ENCODE results near the gene CENATAC.
"Not testable (repeated sequence)": the region's sequence is repeated elsewhere in the genome, so short reads cannot be mapped to it uniquely, and the experiment has no call there.

Gene CENATAC, protein sequence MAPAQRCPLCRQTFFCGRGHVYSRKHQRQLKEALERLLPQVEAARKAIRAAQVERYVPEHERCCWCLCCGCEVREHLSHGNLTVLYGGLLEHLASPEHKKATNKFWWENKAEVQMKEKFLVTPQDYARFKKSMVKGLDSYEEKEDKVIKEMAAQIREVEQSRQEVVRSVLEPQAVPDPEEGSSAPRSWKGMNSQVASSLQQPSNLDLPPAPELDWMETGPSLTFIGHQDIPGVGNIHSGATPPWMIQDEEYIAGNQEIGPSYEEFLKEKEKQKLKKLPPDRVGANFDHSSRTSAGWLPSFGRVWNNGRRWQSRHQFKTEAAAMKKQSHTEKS

GRCh38 chr11:118997627-118998387, at the start of gene CENATAC:
TSS of gene CENATAC (plus strand) at chr11:118998138. CDS start at chr11:118998198, 60 bp downstream.
- in situ Hi-C loops (cut with HindIII; ENCODE audit: low pct_ligation_motif_present, low pct_unique_long_range_greater_than_20kb, low sequenced_read_pairs): no loop called here
- peak; percentile 87 for DNase-seq

- DNase-seq: no peak
- in situ Hi-C loops (cut with HindIII; ENCODE audit: low pct_ligation_motif_present, low pct_unique_long_range_greater_than_20kb, low sequenced_read_pairs): no loop called here
Measured at GRCh38 chr11:118953265-118953664, 44.7 kb upstream of the CENATAC start.

DNA sequence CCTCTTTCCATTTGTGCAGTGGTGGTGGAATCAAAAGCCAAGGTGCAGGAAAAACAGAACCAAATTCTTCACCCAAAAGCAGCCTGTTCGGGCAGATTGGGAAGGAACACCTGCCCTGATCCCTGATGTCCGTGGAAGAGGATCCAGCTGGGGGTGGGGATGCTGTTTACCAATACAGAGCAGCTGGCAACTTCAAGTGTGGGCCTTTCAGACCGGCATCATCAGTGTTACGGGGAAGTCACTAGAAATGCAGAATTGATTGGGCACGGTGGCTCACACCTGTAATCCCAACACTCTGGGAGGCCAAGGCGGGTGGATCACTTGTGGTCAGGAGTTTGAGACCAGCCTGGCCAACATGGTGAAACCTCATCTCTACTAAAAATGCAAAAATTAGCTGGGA, 44.0 kb upstream of the CENATAC start:
- in situ Hi-C loops (cut with HindIII; ENCODE audit: low pct_ligation_motif_present, low pct_unique_long_range_greater_than_20kb, low sequenced_read_pairs); DNase-seq: not testable (repeated sequence)

GRCh38 chr11:118956094-118956846, 41.7 kb upstream of the CENATAC start, which contains the start of gene UPK2:
TSS of gene UPK2 (plus strand) at chr11:118956298. CDS start at chr11:118956351, 53 bp downstream.
- in situ Hi-C loops (cut with HindIII; ENCODE audit: low pct_ligation_motif_present, low pct_unique_long_range_greater_than_20kb, low sequenced_read_pairs): no loop called here

DNA sequence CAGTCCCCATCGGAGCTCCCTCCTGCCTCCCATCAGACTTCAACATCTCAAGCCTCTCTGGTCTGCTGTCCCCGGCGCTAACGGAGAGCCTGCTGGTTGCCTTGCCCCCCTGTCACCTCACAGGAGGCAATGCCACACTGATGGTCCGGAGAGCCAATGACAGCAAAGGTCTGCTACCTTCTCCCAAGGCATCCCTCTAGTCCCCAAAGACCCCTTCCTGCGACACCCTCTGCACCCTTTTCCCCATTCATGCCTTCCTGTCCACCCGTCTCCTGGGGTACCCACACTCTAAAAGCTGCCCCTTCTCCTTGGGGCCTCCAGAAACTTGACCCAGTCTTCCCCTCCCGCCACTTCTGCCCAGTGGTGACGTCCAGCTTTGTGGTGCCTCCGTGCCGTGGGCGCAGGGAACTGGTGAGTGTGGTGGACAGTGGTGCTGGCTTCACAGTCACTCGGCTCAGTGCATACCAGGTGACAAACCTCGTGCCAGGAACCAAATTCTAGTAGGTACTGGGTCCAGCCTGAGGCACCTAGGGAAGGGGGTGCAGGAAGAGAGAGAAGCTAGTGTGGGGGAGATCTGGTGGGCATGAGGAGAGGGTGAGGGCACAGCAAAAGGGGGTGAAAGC, 41.0 kb upstream of the CENATAC start:
- DNase-seq: no peak
- in situ Hi-C loops (cut with HindIII; ENCODE audit: low pct_ligation_motif_present, low pct_unique_long_range_greater_than_20kb, low sequenced_read_pairs): no loop called here

More at GRCh38 chr11:118956094-118956846, 41.7 kb upstream of the CENATAC start, which contains the start of gene UPK2:
- DNase-seq: peak; percentile 75

- no peak for DNase-seq
- in situ Hi-C loops (cut with HindIII; ENCODE audit: low pct_ligation_motif_present, low pct_unique_long_range_greater_than_20kb, low sequenced_read_pairs): no loop called here
Measured at GRCh38 chr11:118957549-118957948, 40.4 kb upstream of the CENATAC start.

- no peak for DNase-seq
- in situ Hi-C loops (cut with HindIII; ENCODE audit: low pct_ligation_motif_present, low pct_unique_long_range_greater_than_20kb, low sequenced_read_pairs): no loop called here
Measured at GRCh38 chr11:118957968-118958367, 40.0 kb upstream of the CENATAC start.

DNA sequence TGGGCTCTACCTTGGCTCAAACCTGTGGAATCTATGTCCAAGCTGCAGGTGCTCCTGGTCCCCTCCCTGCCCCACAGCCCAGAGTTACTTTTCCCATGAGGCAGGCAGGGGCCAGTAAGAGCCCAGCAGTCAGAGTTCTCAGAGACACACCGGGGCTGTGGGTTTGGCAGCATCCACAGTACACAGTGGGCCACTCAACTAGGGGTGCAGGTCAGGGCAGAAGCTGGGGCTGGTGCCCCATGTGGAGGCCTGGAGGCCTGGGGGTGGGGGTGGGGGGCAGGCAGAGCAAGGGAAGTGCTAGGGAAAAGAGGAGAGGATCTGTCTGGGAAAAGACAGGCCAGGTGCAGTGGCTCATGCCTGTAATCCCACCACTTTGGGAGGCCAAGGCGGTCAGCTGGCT, 39.4 kb upstream of the CENATAC start:
- DNase-seq: no peak
- in situ Hi-C loops (cut with HindIII; ENCODE audit: low pct_ligation_motif_present, low pct_unique_long_range_greater_than_20kb, low sequenced_read_pairs): no loop called here

- DNase-seq: no peak
- in situ Hi-C loops (cut with HindIII; ENCODE audit: low pct_ligation_motif_present, low pct_unique_long_range_greater_than_20kb, low sequenced_read_pairs): no loop called here
Measured at GRCh38 chr11:118961189-118961588, 36.7 kb upstream of the CENATAC start.

GRCh38 chr11:118961591-118961990, 36.3 kb upstream of the CENATAC start:
- in situ Hi-C loops (cut with HindIII; ENCODE audit: low pct_ligation_motif_present, low pct_unique_long_range_greater_than_20kb, low sequenced_read_pairs): no loop called here
- no peak for DNase-seq

GRCh38 chr11:118969508-118969907, 28.4 kb upstream of the CENATAC start:
- in situ Hi-C loops (cut with HindIII; ENCODE audit: low pct_ligation_motif_present, low pct_unique_long_range_greater_than_20kb, low sequenced_read_pairs); DNase-seq: not testable (repeated sequence)

- in situ Hi-C loops (cut with HindIII; ENCODE audit: low pct_ligation_motif_present, low pct_unique_long_range_greater_than_20kb, low sequenced_read_pairs): no loop called here
- DNase-seq: no peak
Measured at GRCh38 chr11:118971646-118972045, 26.3 kb upstream of the CENATAC start, which contains the start of gene FOXR1. TSS of gene FOXR1 (plus strand) at chr11:118971761. CDS start at chr11:118971932, 171 bp downstream.

DNA sequence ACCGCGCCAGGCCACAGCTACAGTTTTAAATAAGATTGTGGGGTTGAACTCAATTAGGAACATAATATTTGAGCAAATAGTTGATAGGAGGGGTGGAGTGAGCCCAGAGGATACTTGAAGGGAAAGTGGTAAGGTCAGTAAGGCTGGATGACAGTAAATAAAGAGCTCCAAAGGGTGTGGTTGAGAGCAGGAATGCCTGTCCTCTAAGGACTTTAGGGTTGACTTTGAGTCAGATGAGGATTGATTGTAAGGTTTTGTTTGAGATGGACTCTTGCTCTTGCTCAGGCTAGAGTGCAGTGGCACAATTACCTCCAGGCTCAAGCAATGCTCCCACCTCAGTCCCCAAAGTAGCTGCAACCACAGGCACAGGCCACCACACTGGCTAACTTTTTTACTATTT, 24.0 kb upstream of the CENATAC start:
- no peak for DNase-seq
- in situ Hi-C loops (cut with HindIII; ENCODE audit: low pct_ligation_motif_present, low pct_unique_long_range_greater_than_20kb, low sequenced_read_pairs): no loop called here

GRCh38 chr11:118975771-118976709, 21.9 kb upstream of the CENATAC start:
- in situ Hi-C loops (cut with HindIII; ENCODE audit: low pct_ligation_motif_present, low pct_unique_long_range_greater_than_20kb, low sequenced_read_pairs): no loop called here
- DNase-seq: no peak

GRCh38 chr11:118979434-118979833, 18.5 kb upstream of the CENATAC start:
- no peak for DNase-seq
- in situ Hi-C loops (cut with HindIII; ENCODE audit: low pct_ligation_motif_present, low pct_unique_long_range_greater_than_20kb, low sequenced_read_pairs): no loop called here

- in situ Hi-C loops (cut with HindIII; ENCODE audit: low pct_ligation_motif_present, low pct_unique_long_range_greater_than_20kb, low sequenced_read_pairs): no loop called here
Measured at GRCh38 chr11:118980191-118980881, 17.6 kb upstream of the CENATAC start.

GRCh38 chr11:118984337-118984736, 13.6 kb upstream of the CENATAC start:
- DNase-seq; in situ Hi-C loops (cut with HindIII; ENCODE audit: low pct_ligation_motif_present, low pct_unique_long_range_greater_than_20kb, low sequenced_read_pairs): not testable (repeated sequence)

More at GRCh38 chr11:118980191-118980881, 17.6 kb upstream of the CENATAC start:
- no peak for DNase-seq
